ENCODE results near the gene GMDS. TPM values are rescaled to one million over a fixed set of nuclear protein-coding genes. Genes with fewer than 3 reads are reported as not detected.

Gene GMDS
- total and polyA plus RNA-seq, 2 of the 4 experiments (the other 2 are of a cell fraction): 7.3 to 21.9 TPM

DNA sequence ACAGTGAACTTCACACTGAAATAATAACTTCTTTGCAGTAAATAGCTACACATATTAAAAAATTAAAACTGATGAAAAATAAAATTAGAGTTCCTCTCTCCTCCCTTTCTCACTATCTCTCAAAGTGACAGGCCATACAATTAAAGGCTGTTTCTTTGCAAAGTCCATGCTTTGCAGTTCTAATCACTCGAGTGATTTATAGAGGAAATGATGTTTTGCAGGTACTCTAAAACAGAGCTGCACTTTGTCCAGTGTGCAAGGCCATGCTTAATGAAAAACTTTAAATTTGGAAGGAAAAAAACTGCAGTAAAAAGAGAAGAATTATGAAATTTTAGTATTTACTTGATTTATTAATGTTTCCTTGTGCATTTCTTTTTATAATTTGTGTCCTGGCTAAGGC lies 112.5 kb downstream of the GMDS start:
- Histone ChIP-seq H4K91ac (ENCODE audit: insufficient read depth, low read depth, low read length) (no peak overlapping the region), H3K9ac (ENCODE audit: low read depth, low read length) (no peak overlapping the region), H3K23ac (ENCODE audit: low read depth, low read length) (no peak overlapping the region), H2BK5ac (ENCODE audit: low read depth, low read length, poor library complexity, severe bottlenecking) (no peak overlapping the region), H2AK9ac (replicated peaks; ENCODE audit: low read depth, low read length, poor library complexity) (no peak overlapping the region), H3K36me3 (ENCODE audit: control insufficient read depth, insufficient read depth, low read length) (no peaks in the 10 kb centered on the region), H2AFZ (replicated peaks; ENCODE audit: low read length, poor library complexity) (no peak overlapping the region), H3K27me3 (ENCODE audit: control insufficient read depth, insufficient read depth, low read length) (no peaks in the 10 kb centered on the region), H3K18ac (ENCODE audit: low read depth, low read length) (no peak overlapping the region), H2BK15ac (ENCODE audit: low read depth, low read length) (no peak overlapping the region), H3K79me1 (ENCODE audit: low read depth in 1 of 2, low read length in 2 of 2) (peaks cover 0 to 3% of the 10 kb centered on the region in 2 experiments; a peak in 3 of 4 replicates), H3K56ac (ENCODE audit: extremely low read depth, insufficient read depth, low read length) (no peak overlapping the region), H3K4me1 (ENCODE audit: control insufficient read depth, insufficient read depth, low read length) (peaks cover 2% of the 10 kb centered on the region; the same call in 1 of the 2 replicates), H2AK5ac (ENCODE audit: low read depth, low read length) (no peak overlapping the region), H4K5ac (ENCODE audit: low read depth, low read length) (no peak overlapping the region), H3K9me3 (ENCODE audit: control insufficient read depth, insufficient read depth, low read length) (no peaks in the 10 kb centered on the region), H2BK120ac (ENCODE audit: low read depth, low read length) (no peak overlapping the region), H3K9me1 (ENCODE audit: insufficient read depth, low read length) (no peaks in the 10 kb centered on the region), H3K4ac (ENCODE audit: low read depth, low read length) (no peak overlapping the region), H3K27ac (ENCODE audit: insufficient read depth, low read length) (no peak overlapping the region), H3K4me2 (ENCODE audit: low read depth, low read length) (no peak overlapping the region), H3K14ac (replicated peaks; ENCODE audit: low read depth, low read length) (no peak overlapping the region), H3K4me3 (ENCODE audit: insufficient read depth, low read depth, low read length) (no peak overlapping the region), H2BK20ac (ENCODE audit: low read depth, low read length) (no peak overlapping the region), H4K8ac (ENCODE audit: low read depth in 2 of 2, low read length in 2 of 2) (no peak overlapping the region), H4K20me1 (ENCODE audit: insufficient read depth, low read length) (no peaks in the 10 kb centered on the region)
- TF ChIP-seq MXI1 (IDR thresholded peaks at IDR 0.05; ENCODE audit: borderline replicate concordance, low read depth, low read length): no peak
- no peak for TF ChIP-seq POLR2A (IDR thresholded peaks at IDR 0.05; ENCODE audit: low read depth, low read length)
- TF ChIP-seq NFE2L2 (IDR thresholded peaks at IDR 0.05; ENCODE audit: low read depth, low read length): no peak
- no peak for TF ChIP-seq CHD1 (IDR thresholded peaks at IDR 0.05; ENCODE audit: low read depth, low read length)
- no peak for TF ChIP-seq RAD21 (IDR thresholded peaks at IDR 0.05; ENCODE audit: low read length)
- TF ChIP-seq, protein P1, sequence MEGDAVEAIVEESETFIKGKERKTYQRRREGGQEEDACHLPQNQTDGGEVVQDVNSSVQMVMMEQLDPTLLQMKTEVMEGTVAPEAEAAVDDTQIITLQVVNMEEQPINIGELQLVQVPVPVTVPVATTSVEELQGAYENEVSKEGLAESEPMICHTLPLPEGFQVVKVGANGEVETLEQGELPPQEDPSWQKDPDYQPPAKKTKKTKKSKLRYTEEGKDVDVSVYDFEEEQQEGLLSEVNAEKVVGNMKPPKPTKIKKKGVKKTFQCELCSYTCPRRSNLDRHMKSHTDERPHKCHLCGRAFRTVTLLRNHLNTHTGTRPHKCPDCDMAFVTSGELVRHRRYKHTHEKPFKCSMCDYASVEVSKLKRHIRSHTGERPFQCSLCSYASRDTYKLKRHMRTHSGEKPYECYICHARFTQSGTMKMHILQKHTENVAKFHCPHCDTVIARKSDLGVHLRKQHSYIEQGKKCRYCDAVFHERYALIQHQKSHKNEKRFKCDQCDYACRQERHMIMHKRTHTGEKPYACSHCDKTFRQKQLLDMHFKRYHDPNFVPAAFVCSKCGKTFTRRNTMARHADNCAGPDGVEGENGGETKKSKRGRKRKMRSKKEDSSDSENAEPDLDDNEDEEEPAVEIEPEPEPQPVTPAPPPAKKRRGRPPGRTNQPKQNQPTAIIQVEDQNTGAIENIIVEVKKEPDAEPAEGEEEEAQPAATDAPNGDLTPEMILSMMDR (conservative IDR thresholded peaks at IDR 0.05; ENCODE audit: low read depth, low read length): no peak
- TF ChIP-seq, protein P2, sequence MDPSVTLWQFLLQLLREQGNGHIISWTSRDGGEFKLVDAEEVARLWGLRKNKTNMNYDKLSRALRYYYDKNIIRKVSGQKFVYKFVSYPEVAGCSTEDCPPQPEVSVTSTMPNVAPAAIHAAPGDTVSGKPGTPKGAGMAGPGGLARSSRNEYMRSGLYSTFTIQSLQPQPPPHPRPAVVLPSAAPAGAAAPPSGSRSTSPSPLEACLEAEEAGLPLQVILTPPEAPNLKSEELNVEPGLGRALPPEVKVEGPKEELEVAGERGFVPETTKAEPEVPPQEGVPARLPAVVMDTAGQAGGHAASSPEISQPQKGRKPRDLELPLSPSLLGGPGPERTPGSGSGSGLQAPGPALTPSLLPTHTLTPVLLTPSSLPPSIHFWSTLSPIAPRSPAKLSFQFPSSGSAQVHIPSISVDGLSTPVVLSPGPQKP (IDR thresholded peaks at IDR 0.05; ENCODE audit: borderline replicate concordance, low read depth, low read length): no peak
- no peak for TF ChIP-seq FOS (IDR thresholded peaks at IDR 0.05; ENCODE audit: low read depth, low read length)
- TF ChIP-seq SMC3 (IDR thresholded peaks at IDR 0.05; ENCODE audit: low read depth, low read length): no peak
- no peak for TF ChIP-seq BHLHE40 (IDR thresholded peaks at IDR 0.05; ENCODE audit: low read depth, low read length)
- ChIA-PET POLR2A (ENCODE audit: unreplicated experiment) (no interaction called here), CTCF (interaction anchor here (0.6 to 1.3 kb wide), 2 partner anchors 28 to 316 kb away, joined by 3 read pairs; no protein-coding TSS in a partner anchor)
- dilution Hi-C loops (cut with HindIII; ENCODE audit: low sequenced_read_pairs, unreplicated experiment): no loop called here
- no peak for DNase-seq
- ATAC-seq (ENCODE audit: low read depth): no peak
- BruUV-seq (replicated peaks): no TSS peak
- in situ Hi-C loops (cut with MboI; ENCODE audit: low sequenced_read_pairs): no loop called here
- no CpG with 5 or more reads among the region's 1 CpG for WGBS, 2 experiments (ENCODE audit: extremely low coverage in 2 of 2, insufficient read length in 1 of 2)
- intact Hi-C loops (cut with micrococcal nuclease): no loop called here
